Activated naive CD4-positive, alpha-beta T cell treated with anti-CD3 and anti-CD28 coated beads, Interleukin-2, amount 50 U/mL, for 24 hours (primary cell): ENCODE data around the gene BRSK1.

Experiments used
- H3K27ac Mint-ChIP-seq: one replicate; pipeline ENCODE4 v1.8.0; 2021; ENCODE audit warnings: mild to moderate bottlenecking, mixed read lengths
- H3K27me3 Mint-ChIP-seq: one replicate; pipeline ENCODE4 v1.8.0; 2021; ENCODE audit warnings: mixed read lengths
- H3K36me3 Mint-ChIP-seq: one replicate; pipeline ENCODE4 v1.8.0; 2021; ENCODE audit warnings: mixed read lengths
- H3K4me1 Mint-ChIP-seq: one replicate; pipeline ENCODE4 v1.8.0; 2021; ENCODE audit warnings: mixed read lengths
- H3K4me3 Mint-ChIP-seq: one replicate; pipeline ENCODE4 v1.8.0; 2021; ENCODE audit warnings: mild to moderate bottlenecking, mixed read lengths
- H3K9me3 Mint-ChIP-seq: one replicate; pipeline ENCODE4 v1.8.0; 2021; ENCODE audit warnings: mixed read lengths

Gene BRSK1

DNA sequence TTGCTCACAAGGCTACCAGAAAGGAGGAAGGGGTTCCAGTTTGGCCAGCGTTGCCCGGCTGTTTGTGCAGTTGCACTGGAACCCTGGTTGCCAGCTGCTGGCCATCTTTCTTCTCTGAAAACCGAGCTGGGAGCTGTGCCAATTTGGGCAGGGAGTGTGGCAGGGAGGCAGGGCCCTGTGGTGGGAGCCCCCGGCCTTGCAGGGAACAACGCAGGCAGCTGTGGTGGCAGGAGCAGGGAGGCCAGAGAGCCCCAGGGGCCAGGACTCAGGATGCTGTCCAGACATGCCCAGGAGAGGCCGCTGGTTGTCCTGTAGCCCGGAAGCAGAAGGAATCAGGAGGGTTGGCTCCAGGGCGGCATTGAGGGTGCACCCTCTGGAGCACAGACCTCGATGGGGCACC is 60.6 kb downstream of the BRSK1 start:
- H3K4me1 Mint-ChIP-seq = peaks cover 18% of the 10 kb centered on the region
- H3K9me3 Mint-ChIP-seq = no peaks in the 10 kb centered on the region
- no peak overlapping the region for H3K4me3 Mint-ChIP-seq
- no peaks in the 10 kb centered on the region for H3K27me3 Mint-ChIP-seq
- H3K27ac Mint-ChIP-seq = no peak overlapping the region
- no peaks in the 10 kb centered on the region for H3K36me3 Mint-ChIP-seq

DNA sequence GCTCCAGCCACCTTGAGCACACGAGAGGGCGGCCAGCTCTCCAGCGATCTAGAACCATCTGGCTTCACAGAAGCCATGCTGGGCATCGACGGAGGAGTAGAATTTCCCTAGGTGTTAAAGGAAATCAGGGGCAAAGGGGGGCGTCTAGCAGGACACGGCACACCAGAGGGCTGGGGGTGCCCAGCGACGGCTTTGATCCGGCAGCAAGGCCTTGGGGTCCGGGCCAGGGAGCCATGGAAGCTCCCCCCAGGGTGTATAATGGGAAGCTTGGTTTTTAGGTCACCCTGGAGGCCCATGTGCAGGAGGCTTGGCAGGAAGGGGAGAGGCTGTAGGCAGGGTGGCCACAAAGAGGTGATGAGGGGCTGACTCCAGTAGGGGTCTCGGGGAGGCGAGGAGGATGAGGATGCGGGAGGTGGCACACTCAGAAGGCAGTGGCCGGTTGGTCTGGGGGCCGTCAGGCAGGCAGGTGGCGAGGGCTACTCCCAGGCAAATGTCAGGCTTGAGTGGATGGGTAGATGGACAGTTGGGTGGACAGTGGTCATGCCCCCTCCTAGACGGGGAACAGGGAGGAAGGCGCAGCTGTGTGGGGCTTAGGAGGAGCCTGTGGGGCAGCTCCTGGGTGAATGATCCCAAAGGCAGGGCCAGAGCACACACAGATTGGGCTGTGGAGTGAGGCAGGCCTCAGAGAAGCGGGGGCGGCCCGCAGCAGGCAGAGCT is 61.5 kb downstream of the BRSK1 start:
- H3K9me3 Mint-ChIP-seq = no peaks in the 10 kb centered on the region
- no peak overlapping the region for H3K4me3 Mint-ChIP-seq
- no peaks in the 10 kb centered on the region for H3K27me3 Mint-ChIP-seq
- H3K36me3 Mint-ChIP-seq = no peaks in the 10 kb centered on the region
- no peak overlapping the region for H3K27ac Mint-ChIP-seq
- H3K4me1 Mint-ChIP-seq = peaks cover 11% of the 10 kb centered on the region

DNA sequence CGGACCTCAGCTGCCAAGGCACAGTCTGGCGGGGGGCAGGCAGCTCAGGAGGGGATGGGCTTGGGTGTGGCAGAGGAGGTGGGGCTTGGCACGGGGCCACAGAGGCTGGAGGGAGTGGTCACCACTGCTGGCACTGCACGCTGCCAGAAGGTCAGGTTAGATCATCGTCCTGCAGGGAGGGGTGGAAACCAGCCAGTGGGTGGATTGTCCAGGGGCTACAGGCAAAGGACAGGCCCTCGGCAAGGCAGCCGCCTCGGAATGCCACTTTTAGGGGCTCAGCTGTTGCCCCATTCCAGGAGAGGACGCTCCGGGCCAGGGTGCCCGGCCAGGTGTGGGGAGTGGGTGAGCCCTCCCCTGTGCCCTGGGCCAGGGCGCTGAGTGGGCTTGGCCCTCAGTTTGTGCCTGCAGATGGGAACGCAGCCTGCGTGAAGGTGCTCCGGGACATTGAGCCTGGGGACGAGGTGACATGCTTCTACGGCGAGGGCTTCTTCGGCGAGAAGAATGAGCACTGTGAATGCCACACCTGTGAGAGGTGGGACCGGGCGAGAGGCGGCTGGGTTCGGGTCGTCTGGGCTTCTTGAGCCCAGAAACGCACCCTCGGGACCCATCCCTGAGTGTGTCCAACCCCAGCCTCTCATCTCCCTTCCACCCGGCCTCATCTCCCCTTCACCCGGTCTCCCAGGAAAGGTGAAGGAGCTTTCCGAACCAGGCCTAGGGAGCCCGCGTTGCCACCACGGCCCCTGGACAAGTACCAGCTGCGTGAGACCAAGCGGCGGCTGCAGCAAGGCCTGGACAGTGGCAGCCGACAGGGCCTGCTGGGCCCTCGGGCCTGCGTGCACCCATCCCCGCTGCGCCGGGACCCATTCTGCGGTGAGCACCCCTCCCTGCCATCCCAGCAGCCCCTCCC is 62.3 kb downstream of the BRSK1 start:
- H3K9me3 Mint-ChIP-seq = no peaks in the 10 kb centered on the region
- peaks cover 6% of the 10 kb centered on the region for H3K4me1 Mint-ChIP-seq
- no peaks in the 10 kb centered on the region for H3K36me3 Mint-ChIP-seq
- H3K27me3 Mint-ChIP-seq = peaks cover 2% of the 10 kb centered on the region
- no peak overlapping the region for H3K27ac Mint-ChIP-seq
- H3K4me3 Mint-ChIP-seq = no peak overlapping the region

DNA sequence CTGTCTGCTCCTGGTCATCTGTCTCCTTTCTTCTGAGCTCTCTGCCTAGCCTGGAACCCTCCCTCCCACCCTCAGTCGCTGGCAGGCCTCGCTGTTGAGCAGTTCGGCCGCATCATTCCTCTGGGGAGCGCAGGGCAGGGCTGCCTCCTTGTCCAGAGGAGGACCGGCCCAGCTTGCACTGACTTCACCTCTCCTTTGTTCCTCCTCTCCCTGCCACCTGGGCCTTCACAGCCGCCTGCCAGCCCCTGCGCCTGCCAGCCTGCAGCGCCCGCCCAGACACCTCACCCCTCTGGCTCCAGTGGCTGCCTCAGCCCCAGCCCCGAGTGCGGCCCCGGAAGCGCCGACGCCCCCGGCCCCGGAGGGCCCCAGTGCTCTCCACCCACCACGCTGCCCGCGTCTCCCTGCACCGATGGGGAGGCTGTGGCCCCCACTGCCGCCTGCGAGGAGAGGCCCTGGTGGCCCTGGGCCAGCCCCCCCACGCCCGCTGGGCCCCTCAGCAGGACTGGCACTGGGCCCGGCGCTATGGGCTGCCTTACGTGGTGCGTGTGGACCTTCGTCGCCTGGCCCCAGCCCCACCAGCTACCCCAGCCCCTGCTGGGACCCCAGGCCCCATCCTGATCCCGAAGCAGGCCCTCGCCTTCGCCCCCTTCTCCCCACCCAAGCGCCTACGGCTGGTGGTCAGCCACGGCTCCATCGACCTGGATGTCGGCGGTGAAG is 63.1 kb downstream of the BRSK1 start:
- Mint-ChIP-seq H3K36me3 (no peaks in the 10 kb centered on the region), H3K9me3 (no peaks in the 10 kb centered on the region), H3K27ac (no peak overlapping the region), H3K4me3 (no peak overlapping the region), H3K4me1 (no peaks in the 10 kb centered on the region), H3K27me3 (peaks cover 10% of the 10 kb centered on the region)

- Mint-ChIP-seq H3K36me3 (no peaks in the 10 kb centered on the region), H3K4me1 (peaks cover 2% of the 10 kb centered on the region), H3K9me3 (no peaks in the 10 kb centered on the region), H3K27me3 (peaks cover 13% of the 10 kb centered on the region), H3K27ac (no peak overlapping the region), H3K4me3 (no peak overlapping the region)
Observed at GRCh38 chr19:55347442-55348009, 63.7 kb downstream of the BRSK1 start.

GRCh38 chr19:55348317-55349034 is 64.7 kb downstream of the BRSK1 start:
- Mint-ChIP-seq H3K27ac (no peak overlapping the region), H3K9me3 (no peaks in the 10 kb centered on the region), H3K36me3 (no peaks in the 10 kb centered on the region), H3K27me3 (peaks cover 19% of the 10 kb centered on the region), H3K4me3 (no peak overlapping the region), H3K4me1 (peaks cover 11% of the 10 kb centered on the region)

DNA sequence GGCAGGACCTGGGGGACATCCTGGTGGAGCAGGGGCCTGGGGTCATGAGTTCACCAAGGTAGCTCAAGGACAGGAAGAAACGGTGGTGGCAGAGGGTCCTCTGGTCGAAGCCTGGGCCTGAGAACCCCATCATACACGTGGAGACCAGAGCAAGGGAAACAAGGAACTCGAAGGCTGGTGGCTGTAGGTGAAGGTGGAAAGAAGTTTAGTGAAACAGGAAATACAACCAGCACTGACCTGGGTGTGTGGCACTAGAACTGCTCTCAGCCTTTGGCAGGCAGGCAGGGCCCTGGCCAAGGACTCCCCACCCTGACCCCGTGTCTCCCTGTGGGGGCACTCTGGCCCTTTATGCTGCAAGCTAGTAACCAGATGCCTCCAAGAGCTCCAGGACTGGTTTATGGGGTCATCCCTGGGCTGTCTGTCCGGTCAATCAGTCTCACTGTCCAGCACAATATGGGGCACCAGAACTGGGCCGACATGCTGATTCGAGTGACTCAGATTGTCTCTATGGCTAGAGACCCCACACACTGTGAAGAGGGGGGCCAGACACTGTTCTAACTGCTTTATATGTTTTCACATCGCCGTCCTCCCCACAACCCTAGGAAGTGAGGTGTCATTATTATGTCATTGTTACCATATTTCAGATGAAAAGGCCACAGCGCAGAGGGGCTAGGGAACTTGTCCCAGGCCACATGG is 67.0 kb downstream of the BRSK1 start:
- Mint-ChIP-seq H3K36me3 (no peaks in the 10 kb centered on the region), H3K9me3 (no peaks in the 10 kb centered on the region), H3K27ac (no peak overlapping the region), H3K27me3 (peaks cover 25% of the 10 kb centered on the region), H3K4me3 (no peak overlapping the region), H3K4me1 (peaks cover 17% of the 10 kb centered on the region)

GRCh38 chr19:55352040-55352439 is 68.2 kb downstream of the BRSK1 start:
- Mint-ChIP-seq H3K9me3 (no peaks in the 10 kb centered on the region), H3K27ac (no peak overlapping the region), H3K36me3 (no peaks in the 10 kb centered on the region), H3K4me1 (peaks cover 17% of the 10 kb centered on the region), H3K4me3 (no peak overlapping the region), H3K27me3 (peaks cover 25% of the 10 kb centered on the region)

DNA sequence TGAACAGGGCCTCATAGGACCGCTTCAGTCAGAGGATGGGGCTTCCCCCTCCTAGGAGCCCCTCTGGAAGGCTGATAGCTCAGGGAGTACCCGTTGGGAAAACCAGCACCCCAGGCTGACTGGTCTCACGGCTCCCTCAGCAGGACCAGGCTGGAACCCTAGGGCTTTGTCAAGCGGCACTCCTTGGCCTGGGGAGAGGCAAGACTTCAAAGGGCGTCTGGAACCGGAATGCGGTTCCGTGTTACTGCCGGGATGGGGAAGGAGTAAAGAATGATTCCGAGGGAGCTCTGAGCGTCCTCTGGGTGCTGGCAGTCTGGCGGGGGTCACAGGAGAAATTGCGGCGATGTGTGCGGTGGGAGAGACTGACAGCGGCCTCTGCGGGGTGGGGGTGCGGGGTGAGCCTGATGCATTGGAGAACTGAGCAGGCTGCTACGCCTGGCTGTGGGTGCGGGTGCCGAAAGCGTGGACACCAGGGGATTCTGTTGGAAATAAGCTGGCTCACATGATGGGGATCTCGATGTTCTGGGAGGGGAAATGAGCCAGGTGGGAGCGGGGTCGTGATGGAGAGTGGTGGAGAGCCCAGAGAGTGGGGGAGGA is 68.8 kb downstream of the BRSK1 start:
- no peaks in the 10 kb centered on the region for H3K9me3 Mint-ChIP-seq
- no peak overlapping the region for H3K27ac Mint-ChIP-seq
- H3K36me3 Mint-ChIP-seq = no peaks in the 10 kb centered on the region
- peak overlapping the region; percentile 82 for H3K4me3 Mint-ChIP-seq
- H3K4me1 Mint-ChIP-seq = peaks cover 17% of the 10 kb centered on the region
- peaks cover 25% of the 10 kb centered on the region for H3K27me3 Mint-ChIP-seq

DNA sequence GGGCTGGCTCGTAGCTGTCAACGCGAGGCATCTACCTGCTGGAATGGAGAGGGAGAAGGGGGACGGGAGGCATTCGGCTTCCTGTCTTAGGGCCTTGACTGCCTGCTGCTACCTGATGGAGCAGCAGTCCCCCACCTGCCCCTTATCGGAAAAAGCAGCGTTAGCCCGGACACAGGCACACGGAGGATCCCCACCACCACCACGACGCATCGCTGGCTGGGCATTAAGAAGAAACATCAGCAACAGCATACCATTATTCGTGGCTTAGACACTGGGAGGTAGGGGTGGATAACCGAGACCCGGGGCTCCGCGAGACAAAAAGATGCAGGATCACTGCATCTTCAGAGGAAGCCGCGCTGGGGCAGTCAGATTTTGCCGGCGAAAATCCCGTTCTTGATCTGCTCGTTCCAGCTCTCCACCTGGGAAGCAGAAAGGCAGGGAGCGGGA is 69.6 kb downstream of the BRSK1 start:
- H3K4me3 Mint-ChIP-seq = peak overlapping the region; percentile 82
- H3K4me1 Mint-ChIP-seq = peaks cover 17% of the 10 kb centered on the region
- H3K27ac Mint-ChIP-seq = no peak overlapping the region
- no peaks in the 10 kb centered on the region for H3K9me3 Mint-ChIP-seq
- peaks cover 25% of the 10 kb centered on the region for H3K27me3 Mint-ChIP-seq
- no peaks in the 10 kb centered on the region for H3K36me3 Mint-ChIP-seq

DNA sequence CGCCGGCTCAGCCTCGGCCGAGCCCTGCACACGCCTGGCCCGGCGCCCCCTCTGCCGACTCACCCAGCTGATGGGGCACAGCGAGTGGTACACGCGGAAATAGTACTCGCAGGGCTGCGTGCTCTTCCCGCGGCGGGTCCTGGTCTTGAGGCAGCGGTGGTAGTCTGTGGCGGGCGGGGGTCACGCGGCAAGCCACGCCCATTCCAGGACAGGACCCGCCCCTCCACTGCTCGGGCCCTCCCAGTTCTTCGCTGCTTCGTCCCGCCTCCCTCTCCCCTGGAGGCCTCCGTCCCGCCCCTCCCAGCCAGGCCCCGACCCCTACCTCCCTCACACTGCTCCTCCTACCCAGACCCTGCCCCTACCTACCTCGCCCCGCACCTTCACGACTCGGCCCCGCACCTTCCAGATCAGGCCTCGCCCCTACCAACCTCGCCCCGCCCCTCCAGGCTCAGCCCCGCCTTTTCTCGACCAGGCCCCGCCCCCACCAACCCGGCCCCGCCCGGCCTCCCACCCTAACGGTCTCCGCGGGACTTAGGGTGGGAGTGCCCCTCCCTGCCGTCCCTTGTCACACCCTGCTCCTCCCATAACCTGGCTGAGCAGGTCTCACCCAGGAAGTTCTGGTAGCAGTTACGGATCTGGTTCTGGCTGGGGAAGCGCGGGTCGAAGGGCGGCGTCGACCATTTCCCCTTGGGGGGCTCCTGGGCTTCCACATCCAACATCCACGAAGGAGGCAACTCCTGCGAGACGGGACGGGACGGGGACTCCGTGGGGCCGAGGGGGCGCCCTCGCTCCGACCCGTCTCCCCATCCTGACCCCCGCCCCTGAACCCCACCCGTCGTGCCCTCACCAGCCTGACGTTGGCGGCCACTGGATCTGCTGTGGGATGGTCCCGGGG is 70.3 kb downstream of the BRSK1 start:
- Mint-ChIP-seq H3K36me3 (no peaks in the 10 kb centered on the region), H3K4me1 (peaks cover 17% of the 10 kb centered on the region), H3K4me3 (peak overlapping the region; percentile 82), H3K27ac (no peak overlapping the region), H3K27me3 (peaks cover 25% of the 10 kb centered on the region), H3K9me3 (no peaks in the 10 kb centered on the region)

DNA sequence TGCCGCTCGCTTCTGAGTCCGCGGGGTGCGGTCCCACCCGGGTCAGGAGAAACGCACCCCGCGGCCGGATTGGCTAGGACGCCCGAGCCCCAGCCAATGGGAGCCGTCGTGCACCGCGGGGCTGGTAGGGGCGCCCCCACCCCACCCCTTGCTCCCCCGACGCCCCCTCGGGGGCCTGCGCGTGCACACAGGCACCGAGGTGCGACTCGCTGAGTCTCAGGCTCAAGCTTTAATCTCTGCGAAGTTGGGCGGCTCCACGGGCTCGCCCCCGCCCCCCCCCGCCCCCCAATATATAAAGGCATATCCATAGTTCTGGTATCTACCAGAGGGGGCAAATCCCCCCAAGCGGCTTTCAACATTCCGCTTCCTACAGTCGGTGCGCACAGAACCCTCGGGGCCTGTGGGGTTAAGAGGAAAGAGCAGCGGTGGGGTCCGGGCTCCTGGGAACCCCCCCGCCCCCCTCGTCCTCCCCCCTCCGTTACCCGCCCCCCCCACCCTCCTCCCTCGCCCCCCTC is 71.0 kb downstream of the BRSK1 start, which contains the start of gene COX6B2:
COX6B2 (minus strand) TSS at position 22 of the 515 bp plus-strand sequence. CDS start 198 bp downstream, outside the sequence.
- H3K36me3 Mint-ChIP-seq = no peaks in the 10 kb centered on the region
- peaks cover 25% of the 10 kb centered on the region for H3K27me3 Mint-ChIP-seq
- peak within 1 kb of the TSS; percentile 82 for H3K4me3 Mint-ChIP-seq
- no peaks in the 10 kb centered on the region for H3K9me3 Mint-ChIP-seq
- peaks cover 17% of the 10 kb centered on the region for H3K4me1 Mint-ChIP-seq
- H3K27ac Mint-ChIP-seq = no peak within 1 kb of the TSS

- H3K27me3 Mint-ChIP-seq = peaks cover 25% of the 10 kb centered on the region
- H3K9me3 Mint-ChIP-seq = no peaks in the 10 kb centered on the region
- no peaks in the 10 kb centered on the region for H3K36me3 Mint-ChIP-seq
- H3K4me1 Mint-ChIP-seq = peaks cover 17% of the 10 kb centered on the region
- H3K27ac Mint-ChIP-seq = no peak overlapping the region
- H3K4me3 Mint-ChIP-seq = no peak overlapping the region
Observed at GRCh38 chr19:55355213-55355821, 71.5 kb downstream of the BRSK1 start.
